SK-MEL-5 (cell line): Measurements from ENCODE around the gene DENND6A. TPM values are rescaled to one million over a fixed set of nuclear protein-coding genes. Genes with fewer than 3 reads are reported as not detected.
"Not testable (repeated sequence)": the region's sequence is repeated elsewhere in the genome, so short reads cannot be mapped to it uniquely, and the experiment has no call there.

Source experiments
- DNase-seq: peaks from one replicate; pipeline ENCODE4 v3.0.0-alpha.2; 2016; ENCODE audit warnings: low read depth, low spot score
- in situ Hi-C: cut with HindIII; loops from 2 replicates; pipeline ENCODE4 v1.10.0; 2016; ENCODE audit warnings: low sequenced_read_pairs, high pct_unique_total_duplicates, low pct_unique_long_range_greater_than_20kb
- polyA plus RNA-seq, 2 experiments: library from polyadenylated mRNA; depleted of rRNA; stranded (reverse); fragments of >200 nt; gene quantifications; 2 replicates each; pipeline ENCODE4 v1.2.3, GENCODE V29; 2015
- total RNA-seq: library from RNA; depleted of rRNA; stranded (reverse); fragments of >200 nt; shearing (Covaris generic); gene quantifications from 2 replicates; pipeline ENCODE4 v1.2.3, GENCODE V29; 2014; rRNA removed

The DENND6A gene
- 27.0 and 30.3 TPM in 2 replicates for total RNA-seq
- 10.4 and 12.0 TPM in 2 replicates for polyA plus RNA-seq (2015; cell fraction: cytosol; rRNA removed)
- polyA plus RNA-seq (2015; cell fraction: nucleus; rRNA removed) = 13.3 and 14.9 TPM in 2 replicates

GRCh38 chr3:57692396-57693147, at the start of gene DENND6A:
Gene DENND6A, minus strand, starts transcription at chr3:57693077. Its CDS starts 59 bp downstream, at chr3:57693018.
- DNase-seq = peak; percentile 94
- in situ Hi-C loops = no loop called here

- in situ Hi-C loops = no loop called here
- DNase-seq = no peak
These were observed 47.1 kb upstream of the DENND6A start for GRCh38 chr3:57740027-57740426.

GRCh38 chr3:57738391-57738790, 45.5 kb upstream of the DENND6A start:
- in situ Hi-C loops = no loop called here
- no peak for DNase-seq

- in situ Hi-C loops = no loop called here
These were observed 45.0 kb upstream of the DENND6A start for GRCh38 chr3:57737840-57738239.

GRCh38 chr3:57735405-57735804, 42.5 kb upstream of the DENND6A start:
- DNase-seq = no peak
- in situ Hi-C loops = no loop called here

More at GRCh38 chr3:57737840-57738239, 45.0 kb upstream of the DENND6A start:
- DNase-seq = no peak

- in situ Hi-C loops = no loop called here
These were observed 40.9 kb upstream of the DENND6A start for GRCh38 chr3:57733790-57734189.

GRCh38 chr3:57731311-57731710, 38.4 kb upstream of the DENND6A start:
- in situ Hi-C loops = no loop called here
- no peak for DNase-seq

More at GRCh38 chr3:57733790-57734189, 40.9 kb upstream of the DENND6A start:
- peak; percentile 14 for DNase-seq

- DNase-seq = no peak
- in situ Hi-C loops = no loop called here
These were observed 37.8 kb upstream of the DENND6A start for GRCh38 chr3:57730682-57731081.

GRCh38 chr3:57729334-57730045, 36.6 kb upstream of the DENND6A start:
- in situ Hi-C loops = no loop called here

GRCh38 chr3:57727106-57727505, 34.2 kb upstream of the DENND6A start:
- DNase-seq = no peak
- in situ Hi-C loops = no loop called here

More at GRCh38 chr3:57729334-57730045, 36.6 kb upstream of the DENND6A start:
- no peak for DNase-seq

- in situ Hi-C loops = no loop called here
- no peak for DNase-seq
These were observed 33.5 kb upstream of the DENND6A start for GRCh38 chr3:57726397-57726796.

GRCh38 chr3:57718118-57718517, 25.2 kb upstream of the DENND6A start:
- in situ Hi-C loops = no loop called here
- no peak for DNase-seq

GRCh38 chr3:57717205-57717868, 24.5 kb upstream of the DENND6A start:
- in situ Hi-C loops = no loop called here
- no peak for DNase-seq

- in situ Hi-C loops = no loop called here
- no peak for DNase-seq
These were observed 22.8 kb upstream of the DENND6A start for GRCh38 chr3:57715686-57716085.

- in situ Hi-C loops = no loop called here
- peak; percentile 36 for DNase-seq
These were observed 16.7 kb upstream of the DENND6A start for GRCh38 chr3:57709559-57709958.

GRCh38 chr3:57709031-57709430, 16.2 kb upstream of the DENND6A start:
- in situ Hi-C loops = no loop called here
- DNase-seq = no peak

GRCh38 chr3:57706462-57706861, 13.6 kb upstream of the DENND6A start:
- in situ Hi-C loops = no loop called here
- DNase-seq = no peak

GRCh38 chr3:57705351-57705750, 12.5 kb upstream of the DENND6A start:
- DNase-seq, in situ Hi-C loops: not testable (repeated sequence)
